Measurements from ENCODE around the gene MTUS2. TPM values are rescaled to one million over a fixed set of nuclear protein-coding genes. Genes with fewer than 3 reads are reported as not detected.
A peak's percentile ranks its signal among the peaks of the same experiment; 100 is the strongest.

MTUS2 gene
- total RNA-seq, 1 donor, result 0.36 TPM

DNA sequence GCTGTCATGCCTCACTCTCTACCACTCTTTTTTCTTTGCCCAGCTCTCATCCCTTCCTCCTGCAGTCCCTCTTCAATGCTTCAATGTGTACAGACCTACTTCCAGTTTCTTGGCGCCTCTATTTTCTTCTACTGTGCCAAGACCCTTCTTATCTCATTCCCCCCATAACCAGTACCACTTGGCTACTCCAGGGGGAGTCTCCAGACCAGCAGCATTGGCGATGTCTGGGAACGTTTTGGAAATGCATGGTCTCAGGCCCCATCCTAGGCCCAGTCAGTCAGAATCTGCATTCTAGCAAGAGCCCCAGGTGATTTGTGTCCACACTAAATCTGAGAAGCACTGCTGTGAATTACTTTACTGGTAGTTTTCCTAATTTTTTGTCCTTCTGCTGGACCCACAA is 577.1 kb downstream of the MTUS2 start:
- TF ChIP-seq, protein P1, sequence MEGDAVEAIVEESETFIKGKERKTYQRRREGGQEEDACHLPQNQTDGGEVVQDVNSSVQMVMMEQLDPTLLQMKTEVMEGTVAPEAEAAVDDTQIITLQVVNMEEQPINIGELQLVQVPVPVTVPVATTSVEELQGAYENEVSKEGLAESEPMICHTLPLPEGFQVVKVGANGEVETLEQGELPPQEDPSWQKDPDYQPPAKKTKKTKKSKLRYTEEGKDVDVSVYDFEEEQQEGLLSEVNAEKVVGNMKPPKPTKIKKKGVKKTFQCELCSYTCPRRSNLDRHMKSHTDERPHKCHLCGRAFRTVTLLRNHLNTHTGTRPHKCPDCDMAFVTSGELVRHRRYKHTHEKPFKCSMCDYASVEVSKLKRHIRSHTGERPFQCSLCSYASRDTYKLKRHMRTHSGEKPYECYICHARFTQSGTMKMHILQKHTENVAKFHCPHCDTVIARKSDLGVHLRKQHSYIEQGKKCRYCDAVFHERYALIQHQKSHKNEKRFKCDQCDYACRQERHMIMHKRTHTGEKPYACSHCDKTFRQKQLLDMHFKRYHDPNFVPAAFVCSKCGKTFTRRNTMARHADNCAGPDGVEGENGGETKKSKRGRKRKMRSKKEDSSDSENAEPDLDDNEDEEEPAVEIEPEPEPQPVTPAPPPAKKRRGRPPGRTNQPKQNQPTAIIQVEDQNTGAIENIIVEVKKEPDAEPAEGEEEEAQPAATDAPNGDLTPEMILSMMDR (IDR thresholded peaks at IDR 0.05; ENCODE audit: insufficient read depth, low read length), result no peak
- no peak overlapping the region for H3K4me3 ChIP-seq (ENCODE audit: low read depth, low read length)
- no peak for DNase-seq (ENCODE audit: low read depth)

DNA sequence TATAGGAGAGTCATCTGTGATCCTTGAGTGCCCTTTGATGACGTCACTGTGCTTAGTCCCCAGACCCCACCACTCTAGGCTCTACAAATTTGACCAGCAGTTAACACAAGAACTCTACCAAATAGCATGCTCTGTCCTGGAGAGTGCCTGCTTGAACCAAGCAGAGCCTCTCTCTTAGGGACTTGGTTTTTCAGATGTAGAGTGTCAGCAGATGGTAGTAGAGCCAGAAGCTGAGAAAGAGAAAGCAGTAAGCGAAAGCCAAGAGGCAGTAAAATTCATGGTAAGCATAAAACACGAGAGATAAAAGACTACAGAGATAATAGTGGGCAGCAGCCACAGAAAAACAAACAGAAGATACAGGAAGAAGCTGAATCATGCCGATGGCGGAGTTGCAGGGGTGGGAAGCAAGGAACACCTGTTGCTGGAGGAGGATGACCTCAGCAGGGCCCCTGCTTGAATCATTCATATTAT is 582.1 kb downstream of the MTUS2 start:
- TF ChIP-seq, protein P1 (IDR thresholded peaks at IDR 0.05; ENCODE audit: insufficient read depth, low read length), result no peak
- DNase-seq (ENCODE audit: low read depth), result peak; percentile 14
- no peak overlapping the region for H3K4me3 ChIP-seq (ENCODE audit: low read depth, low read length)

DNA sequence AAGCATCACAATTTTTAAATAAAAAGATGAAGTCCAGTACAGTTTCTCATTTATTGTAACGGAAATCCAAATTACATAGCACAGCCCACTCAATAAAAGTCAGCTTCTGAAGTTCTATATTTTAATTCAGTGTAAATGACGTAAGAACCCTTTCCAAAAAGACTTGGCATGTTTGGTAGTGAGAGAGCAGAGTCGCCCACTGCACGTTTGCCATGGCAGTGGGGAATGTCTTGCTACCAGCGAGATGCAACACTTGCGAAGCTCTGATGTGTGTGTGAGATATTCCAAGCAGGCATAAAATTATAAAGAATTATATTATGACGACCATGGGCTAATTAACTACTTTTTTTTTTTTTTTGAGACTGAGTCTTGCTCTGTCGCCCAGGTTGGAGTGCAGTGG is 585.3 kb downstream of the MTUS2 start:
- TF ChIP-seq, protein P1 (IDR thresholded peaks at IDR 0.05; ENCODE audit: insufficient read depth, low read length), result no peak
- no peak for DNase-seq (ENCODE audit: low read depth)
- no peak overlapping the region for H3K4me3 ChIP-seq (ENCODE audit: low read depth, low read length)

DNA sequence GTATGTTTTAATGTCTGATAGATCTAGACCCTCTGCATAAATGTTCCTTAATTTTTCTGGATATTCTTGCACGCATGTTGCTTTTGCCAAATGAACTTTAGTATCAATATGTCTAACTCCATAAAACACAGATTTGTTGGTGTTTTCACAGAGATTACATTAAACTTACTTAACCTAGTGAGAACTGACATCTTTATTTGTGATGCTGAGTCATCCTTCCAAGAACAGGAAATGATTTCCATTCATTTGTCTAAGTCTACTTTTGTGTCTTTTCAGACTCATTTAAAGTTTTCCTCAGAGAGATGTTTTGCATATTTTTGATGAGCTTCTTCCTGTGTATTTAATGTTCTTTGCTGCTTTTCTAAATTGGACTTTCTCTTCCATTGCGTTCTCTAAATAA is 591.3 kb downstream of the MTUS2 start:
- TF ChIP-seq, protein P1 (IDR thresholded peaks at IDR 0.05; ENCODE audit: insufficient read depth, low read length), result no peak
- peak; percentile 6 for DNase-seq (ENCODE audit: low read depth)
- H3K4me3 ChIP-seq (ENCODE audit: low read depth, low read length), result no peak overlapping the region

DNA sequence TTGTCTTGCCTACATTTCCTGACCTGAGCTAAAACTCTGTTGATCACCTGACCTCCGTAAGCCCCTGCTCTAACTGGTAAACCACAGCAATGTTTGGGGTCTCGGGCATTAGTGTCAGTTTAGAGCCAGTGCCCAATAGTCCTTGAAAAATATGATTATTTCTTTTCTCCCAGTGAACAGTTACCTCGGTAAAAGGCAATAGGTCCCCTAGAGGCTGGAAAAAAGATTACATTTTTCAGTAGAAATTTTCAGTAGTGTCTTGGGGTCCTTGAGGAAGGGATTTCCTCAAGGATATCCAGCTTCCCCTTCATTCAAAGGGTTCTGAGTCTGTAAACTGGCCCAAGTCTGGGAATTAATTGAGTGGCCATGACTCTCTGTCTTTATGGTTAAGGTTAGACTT is 597.9 kb downstream of the MTUS2 start:
- DNase-seq (ENCODE audit: low read depth), result no peak
- TF ChIP-seq, protein P1 (IDR thresholded peaks at IDR 0.05; ENCODE audit: insufficient read depth, low read length), result no peak
- H3K4me3 ChIP-seq (ENCODE audit: low read depth, low read length), result no peak overlapping the region

DNA sequence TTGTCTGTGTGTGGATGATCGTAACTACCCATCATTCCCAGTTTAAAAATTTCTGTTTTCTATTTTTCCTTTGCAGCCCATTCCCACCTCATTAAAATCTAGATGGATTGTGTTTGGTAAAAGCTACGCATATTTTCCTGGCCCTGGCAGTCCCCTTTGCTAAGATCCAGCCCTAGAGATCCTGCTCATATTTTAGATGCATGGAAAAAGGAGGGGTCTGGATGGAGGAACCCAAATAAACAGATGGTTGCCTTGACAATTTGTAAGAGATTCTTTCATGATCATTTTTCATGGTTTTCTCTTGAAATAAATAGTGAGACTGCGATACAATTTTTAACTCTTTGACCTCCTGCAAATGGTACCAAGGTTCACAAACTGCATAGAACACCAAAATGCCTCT is 601.0 kb downstream of the MTUS2 start:
- DNase-seq (ENCODE audit: low read depth), result no peak
- H3K4me3 ChIP-seq (ENCODE audit: low read depth, low read length), result no peak overlapping the region
- TF ChIP-seq, protein P1 (IDR thresholded peaks at IDR 0.05; ENCODE audit: insufficient read depth, low read length), result no peak

DNA sequence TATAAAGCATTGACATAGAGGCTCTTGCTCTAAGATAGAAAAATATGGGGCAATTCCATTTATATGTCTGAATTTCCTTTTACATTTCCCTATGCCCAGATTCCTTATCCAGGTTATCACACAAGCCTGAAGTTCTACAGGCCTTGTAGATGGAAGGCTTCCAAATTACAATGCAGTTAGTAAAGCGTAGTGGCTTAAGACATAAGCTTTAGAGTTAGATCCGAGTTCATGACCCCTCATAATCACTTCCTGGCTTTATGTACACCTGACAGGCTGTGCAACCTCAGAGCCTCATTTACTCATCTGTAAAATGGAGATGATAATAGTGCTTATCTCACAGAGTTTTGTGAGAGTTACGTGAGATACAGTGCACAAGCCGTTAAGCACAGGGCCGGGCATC is 601.9 kb downstream of the MTUS2 start:
- H3K4me3 ChIP-seq (ENCODE audit: low read depth, low read length), result no peak overlapping the region
- DNase-seq (ENCODE audit: low read depth), result no peak
- TF ChIP-seq, protein P1 (IDR thresholded peaks at IDR 0.05; ENCODE audit: insufficient read depth, low read length), result no peak

All from fibroblast of the aortic adventitia (primary cell).